ENCODE data around the gene HSPG2.

- TF ChIP-seq REST (IDR thresholded peaks at IDR 0.05; ENCODE audit: insufficient read depth in 1 of 2, low read depth in 2 of 2, low read length in 1 of 2) (no peak), POLR2AphosphoS5 (IDR thresholded peaks at IDR 0.05; ENCODE audit: low read depth, low read length) (no peak), CTCF (IDR thresholded peaks at IDR 0.05) (no peak), TCF7L2 (IDR thresholded peaks at IDR 0.05; ENCODE audit: low read depth, low read length) (no peak), SIN3A (IDR thresholded peaks at IDR 0.05; ENCODE audit: borderline replicate concordance, insufficient read depth, low read depth, low read length) (0 out of 2 replicates have a peak, but pooled peaks have one; percentile 46)
Measured at GRCh38 chr1:21781815-21782348, 155.2 kb downstream of the HSPG2 start.

All from Panc1 (cell line).